ENCODE results near the gene FASN.

Gene FASN

DNA sequence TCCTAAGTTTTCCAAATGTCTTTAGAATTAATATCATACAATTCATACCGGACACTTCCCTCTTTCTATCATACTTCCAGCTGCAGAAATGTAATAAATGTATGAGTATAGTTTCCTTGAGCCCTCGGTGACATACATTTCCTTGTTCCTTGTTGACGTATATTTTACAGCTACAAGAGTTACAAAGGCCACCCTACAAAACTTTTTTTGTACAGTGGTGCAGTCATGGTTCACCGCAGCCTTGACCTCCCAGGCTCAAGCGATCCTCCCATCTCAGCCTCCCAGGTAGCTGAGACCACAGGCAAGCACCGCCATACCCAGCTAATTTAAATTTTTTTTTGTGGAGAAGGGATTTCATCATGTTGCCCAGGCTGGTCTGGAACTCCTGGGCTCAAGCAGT is 25.2 kb downstream of the FASN start:
- no peak for DNase-seq

DNA sequence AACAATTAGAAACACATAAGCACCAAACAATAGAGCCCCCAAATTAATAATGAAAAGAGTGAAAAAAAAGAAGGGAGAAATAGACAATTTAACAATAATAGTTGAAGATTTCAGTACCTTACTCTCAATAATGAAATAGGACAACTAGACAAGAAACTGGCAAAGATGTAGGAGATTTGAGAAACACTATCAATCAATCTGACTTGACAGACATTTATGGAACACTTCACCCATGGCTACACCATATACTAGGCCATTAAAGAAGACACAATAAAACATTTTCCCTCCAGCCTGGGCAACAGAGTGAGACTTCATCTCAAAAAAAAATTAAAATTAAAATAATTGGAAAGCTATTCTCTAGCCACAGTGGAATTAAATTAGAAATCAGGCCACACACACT is 27.4 kb downstream of the FASN start:
- no peak for DNase-seq

DNA sequence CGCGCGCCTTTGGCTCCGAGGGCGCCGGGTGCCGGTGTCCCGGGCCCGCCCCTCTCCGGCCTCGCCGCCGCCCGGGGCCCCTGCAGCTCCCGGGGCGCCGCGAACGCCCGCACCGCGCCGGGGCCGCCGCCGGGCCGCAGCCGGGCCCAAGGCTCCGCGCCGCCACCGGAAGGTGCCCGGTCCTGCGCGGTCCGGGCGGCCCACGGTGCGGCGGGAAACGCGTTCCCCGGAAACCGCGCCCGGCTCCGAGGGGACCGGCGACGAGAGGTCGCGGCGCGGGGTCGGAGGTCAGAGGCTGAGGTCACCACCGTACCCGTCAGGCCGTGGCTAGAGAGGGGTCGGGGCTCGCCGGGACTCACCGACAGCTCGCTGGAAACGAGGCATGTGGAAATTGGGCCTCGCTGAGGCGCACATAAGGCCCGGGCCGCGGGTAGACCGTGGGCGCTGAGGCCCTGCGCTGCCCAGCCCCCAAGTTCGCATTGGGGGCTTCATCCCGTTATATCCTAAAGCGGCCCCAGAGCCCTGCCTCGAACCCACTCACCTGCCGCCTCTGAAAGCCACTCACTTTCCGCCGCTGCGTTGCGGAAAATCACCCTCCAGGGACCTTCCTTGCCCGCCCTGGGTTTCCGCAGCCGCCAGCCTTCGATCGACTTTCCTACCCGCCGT is 32.3 kb downstream of the FASN start, which contains the start of gene DUS1L:
TSS of gene DUS1L (minus strand) at position 167 of the 666 bp plus-strand sequence. CDS start 745 bp downstream, outside the sequence.
- peak; percentile 54 for DNase-seq

DNA sequence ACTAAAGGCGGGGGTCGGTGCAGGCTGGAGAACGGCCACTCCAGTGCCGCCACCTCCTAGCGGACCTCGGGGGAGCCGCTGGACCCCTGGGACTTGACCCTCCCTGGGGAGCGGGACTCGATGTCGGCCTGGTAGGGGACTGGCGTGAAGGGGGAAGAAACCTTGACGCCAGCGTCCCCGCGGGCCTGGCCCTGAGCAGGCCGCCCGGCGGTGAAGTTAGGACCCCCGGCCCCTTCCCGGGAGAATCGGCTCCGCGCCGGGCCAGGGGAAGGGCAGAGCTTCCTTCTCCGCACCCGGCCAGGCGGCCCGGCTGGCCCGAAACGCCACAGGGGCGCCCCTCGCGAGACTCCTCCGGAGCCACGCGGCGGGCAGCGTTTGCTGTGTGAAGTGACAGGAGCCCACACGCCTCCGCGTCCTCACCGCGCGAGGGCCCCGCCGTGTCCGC is 32.8 kb downstream of the FASN start:
- no peak for DNase-seq

DNA sequence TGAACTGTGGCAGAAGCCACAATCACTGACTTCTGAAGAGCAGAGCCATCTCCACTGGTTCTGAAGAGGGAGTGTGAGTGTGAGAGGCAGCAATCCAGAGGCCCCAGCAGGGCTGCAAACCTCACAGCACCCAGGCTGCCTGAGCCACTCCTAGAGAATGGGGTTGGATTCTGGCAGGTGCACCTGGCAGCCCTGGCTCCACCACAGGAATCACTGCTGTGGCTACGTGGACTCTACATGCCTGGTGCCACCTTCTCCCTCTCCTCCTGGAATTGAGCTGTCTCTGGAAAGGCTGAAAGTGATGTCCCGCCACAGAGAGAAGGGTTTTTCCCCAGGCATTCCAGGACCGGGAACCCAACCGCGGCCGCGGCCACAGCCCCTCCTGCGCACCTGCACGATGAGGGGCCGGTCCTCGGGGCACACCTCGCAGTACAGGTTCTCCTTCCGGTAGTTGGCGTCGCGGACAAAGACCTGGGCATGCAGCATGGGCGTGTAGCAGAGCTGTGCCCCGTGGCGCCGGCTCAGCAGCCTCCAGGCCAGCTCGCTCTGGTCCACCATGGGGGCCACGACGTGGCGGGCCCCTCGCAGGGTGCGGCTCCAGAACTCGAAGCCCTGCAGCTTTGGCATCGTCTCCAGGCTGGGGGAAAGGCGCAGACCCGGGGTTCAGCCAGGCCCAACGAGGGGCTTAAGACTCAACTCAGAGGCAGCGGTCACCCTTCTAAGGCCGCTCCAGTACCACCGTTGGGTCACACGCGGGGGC is 33.4 kb downstream of the FASN start:
- no peak for DNase-seq

DNA sequence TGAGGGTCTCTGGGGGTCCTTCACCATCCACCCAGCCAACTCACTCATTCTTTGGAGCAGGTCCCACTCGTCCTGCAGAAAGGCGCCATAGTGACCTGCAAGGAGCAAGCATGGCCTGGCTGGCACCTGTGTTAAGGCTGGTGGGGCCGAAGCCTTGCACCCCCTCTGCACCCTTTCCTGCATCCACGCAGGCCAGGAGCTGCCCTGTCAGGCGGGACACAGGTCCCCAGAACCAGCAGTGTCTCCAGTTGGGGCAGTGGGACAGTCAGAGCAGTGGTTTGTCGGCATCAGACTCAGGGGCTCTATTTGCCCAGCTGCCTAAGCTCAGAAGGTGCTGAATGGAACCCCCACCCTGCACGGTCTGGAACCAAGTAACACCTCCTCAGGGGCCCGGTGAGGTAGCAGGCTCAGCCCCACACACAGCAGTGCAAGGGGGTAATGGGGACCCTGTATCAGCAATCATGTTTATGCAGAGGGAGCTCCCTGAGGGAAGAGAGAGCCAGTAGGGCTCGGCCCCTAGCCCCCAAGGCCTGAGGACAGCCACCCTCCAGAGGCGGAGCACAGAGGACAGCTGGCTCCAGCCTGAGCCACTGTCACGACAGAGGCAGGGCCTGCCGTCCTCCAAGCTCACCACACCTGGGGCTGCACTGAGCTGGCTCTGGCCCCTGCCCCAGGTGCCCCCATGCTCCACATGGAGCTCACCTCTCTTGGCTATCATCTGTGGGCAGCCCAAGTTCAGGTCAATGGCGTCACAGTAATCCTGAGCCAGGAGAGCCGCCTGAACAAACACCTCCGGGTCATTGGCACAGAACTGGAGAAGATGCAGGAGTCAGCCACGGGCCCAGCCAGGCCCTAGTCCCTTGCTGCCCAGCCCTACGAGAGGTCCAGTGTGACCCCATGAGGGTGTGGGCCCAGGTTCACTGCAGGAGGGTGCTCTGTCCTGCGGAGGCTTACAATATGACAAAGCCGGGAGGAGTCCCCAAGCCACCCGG is 34.3 kb downstream of the FASN start:
- no peak for DNase-seq

DNA sequence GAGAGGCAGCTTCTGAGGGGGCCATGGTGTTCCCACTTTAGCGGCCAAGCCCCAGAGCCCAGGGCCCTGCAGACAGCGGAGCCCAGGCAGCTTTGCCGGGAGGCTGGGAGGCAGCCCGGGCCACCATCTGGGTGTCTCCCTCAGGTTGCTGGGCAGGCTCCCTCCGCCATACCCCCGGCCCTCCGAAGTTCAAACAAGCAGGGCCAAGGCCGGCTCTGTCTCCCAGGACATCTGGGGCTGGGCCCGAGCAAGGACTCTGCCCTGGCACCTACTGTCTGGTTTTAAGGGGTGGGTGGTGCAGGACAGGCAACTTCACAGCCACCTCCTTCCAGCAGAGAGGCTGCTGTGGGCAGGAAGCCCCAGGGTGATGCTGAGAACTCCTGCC is 35.1 kb downstream of the FASN start:
- DNase-seq, result no peak

DNA sequence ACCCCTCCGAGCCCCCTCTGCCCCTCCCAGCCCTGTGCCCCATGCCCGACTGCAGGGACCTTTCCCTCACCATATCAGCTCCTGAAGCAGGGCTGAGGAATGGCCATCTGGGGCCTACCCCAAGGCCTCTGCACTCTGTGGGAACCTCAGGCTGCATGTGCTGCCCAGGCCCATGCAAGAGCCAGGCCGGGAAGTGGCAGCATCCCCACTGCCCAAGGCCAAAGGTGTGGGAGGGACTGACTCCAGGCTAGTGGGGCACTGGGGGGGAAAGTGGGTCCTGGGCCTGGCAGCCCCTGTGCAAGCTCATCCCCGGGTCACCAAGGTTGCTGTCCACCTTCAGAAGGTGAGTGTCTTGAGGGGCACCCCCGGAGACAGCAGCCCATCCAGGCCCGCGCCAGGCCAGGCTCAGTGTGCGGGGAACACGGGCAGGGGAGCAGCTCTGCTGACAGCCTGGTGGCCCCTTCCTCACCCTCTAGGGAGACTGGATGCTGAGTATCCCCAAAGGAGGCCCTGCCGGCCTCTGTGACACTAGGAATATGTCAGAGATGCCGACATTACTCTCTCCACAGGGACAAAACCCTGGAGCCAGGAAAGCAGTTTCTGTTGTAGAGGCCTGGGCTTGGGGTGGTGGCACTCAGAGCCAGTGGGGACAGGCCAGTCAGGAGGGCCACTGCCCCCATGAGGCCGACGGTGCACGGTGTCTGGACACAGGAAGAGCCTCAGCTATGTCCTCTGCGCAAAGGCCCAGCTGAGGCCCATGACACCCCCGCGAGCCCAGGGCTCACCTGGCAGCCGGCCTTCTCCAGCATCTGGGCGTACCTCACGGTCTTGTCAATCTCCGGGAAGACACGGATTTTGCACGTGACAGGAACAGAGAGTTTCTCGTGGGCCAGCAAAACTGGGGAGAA is 35.7 kb downstream of the FASN start:
- DNase-seq, result no peak

DNA sequence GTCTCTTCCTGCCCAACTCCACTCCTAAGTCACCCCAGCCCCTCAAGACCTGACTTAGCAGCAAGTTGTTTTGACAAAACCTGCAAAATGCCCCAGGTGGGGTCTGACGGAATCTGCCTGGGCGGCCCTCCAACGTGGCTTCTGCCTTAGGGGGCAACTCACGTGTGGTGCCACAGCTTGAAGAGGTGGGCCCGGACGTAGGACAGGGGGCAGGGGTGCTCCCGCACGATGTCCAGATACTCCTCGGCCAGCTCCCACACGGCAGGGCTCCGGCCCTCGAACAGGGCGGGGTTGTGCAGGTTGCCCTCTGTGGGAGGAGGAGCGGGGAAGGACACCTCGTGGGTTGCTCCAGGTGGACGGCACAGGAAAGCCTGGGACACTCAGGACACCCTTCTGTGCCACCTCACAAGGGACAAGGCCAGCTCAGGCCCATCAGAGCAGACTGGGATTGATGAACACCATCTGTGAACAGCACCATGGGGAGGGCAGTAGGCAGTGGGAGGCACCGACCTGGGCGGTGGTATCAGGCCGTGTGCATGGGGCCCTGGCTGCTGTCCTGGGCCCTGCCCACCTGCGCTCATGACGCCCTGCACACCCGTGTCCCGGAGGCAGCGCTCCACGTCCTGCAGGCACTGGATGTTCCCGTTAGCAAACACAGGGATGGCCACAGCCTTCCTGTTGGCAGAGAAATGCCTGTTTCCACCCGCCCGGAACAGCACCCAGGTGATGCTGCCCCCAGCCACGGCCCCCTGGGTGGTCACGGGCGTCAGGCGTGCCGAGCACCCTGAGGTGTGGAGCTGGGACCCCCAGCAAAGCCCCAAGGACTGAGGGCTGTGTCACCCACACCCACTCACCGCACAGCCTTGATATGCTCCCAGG is 36.8 kb downstream of the FASN start:
- DNase-seq, result no peak

DNA sequence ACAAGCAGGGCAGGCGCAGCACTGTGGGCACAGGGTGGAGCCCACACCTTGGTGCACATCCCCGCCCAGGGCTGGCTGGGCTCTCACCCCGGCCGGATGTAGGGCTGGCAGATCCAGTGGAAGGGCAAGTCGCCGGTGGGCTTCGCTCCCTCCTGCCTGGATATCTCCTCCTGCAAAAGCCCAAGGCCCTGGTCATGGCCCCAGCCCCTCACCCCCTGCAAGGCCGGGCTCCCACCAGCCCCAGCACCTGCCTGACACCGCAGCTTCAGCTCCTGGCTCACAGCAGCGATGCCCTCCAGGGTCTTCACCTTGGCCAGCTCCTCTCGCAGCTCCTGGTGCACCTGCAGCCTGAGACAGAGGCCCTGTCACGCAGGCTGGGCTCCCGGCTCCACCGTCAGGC is 37.4 kb downstream of the FASN start:
- DNase-seq, result no peak

DNA sequence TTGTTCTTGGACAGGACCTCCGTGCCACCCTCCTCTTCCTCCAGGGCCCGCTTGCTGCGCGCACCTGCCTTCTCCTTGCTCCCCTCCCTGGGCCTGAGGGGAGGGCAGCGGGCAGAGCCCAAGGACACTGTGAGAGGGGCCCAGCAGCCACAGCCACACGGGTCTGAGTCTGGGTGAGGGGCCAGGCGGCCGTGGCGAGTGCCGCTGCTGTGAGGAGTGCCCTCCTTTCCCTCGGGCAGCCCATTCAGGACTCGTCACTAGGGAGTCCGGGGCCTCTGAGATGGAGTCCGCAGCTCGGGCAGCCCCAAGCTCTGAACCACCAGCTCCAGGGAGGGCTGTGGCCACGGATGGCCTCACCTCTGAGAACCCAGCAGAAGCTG is 38.0 kb downstream of the FASN start:
- DNase-seq, result no peak

DNA sequence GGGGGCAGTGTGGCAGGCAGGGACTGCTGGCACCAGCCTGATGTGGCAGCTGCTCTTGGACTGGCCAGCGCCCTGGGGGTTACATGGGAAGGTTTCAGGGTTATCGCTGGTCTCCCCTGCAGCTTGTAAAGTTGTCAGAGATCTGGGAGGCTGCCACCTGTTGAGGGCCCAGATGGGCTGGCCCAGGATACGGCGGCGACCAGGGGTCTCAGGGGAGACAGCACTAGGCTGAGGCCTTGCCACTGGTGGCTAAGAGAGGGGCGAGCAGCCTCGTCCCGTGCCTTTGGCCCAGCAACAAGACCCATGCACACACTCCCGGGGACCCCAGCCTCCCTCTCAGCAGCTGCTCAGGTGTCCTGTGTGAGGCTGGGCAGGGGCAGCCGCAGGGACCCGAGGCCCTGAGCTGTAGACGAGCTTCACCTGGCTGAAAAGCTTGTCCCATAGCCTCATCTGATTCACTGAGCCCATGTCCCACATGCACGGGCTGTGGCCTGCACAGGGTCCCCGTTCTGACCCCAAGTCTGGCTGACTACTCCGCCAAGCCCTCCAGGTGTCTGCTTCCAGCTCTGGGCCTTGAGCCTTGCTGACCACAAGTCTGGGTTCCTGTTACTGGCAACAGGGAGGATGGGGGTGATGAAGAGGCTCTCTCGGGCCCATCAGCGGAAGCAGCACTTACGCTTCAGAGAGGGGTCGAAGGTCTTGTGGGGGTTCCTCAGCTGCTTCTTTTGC is 38.6 kb downstream of the FASN start:
- no peak for DNase-seq

DNA sequence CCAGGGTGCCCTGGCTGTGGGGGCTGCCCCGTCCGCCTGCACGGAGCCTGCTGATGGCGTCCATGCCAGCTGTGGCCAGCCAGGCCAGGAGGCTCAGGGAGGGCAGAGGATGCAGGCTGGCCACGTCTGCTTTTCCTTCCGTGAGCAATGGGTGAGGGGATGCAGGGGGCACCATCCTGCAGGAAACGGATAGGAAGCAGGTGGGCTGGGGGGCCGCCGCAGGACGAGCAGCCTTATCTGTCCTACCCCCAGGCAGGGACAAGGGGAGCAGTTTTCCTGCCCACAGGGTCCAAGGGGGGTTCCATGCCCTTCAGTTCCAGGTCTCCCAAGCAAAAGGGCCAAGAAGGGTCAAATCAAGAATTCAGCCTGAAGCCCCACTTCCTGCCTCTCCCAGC is 39.2 kb downstream of the FASN start:
- DNase-seq, result no peak

DNA sequence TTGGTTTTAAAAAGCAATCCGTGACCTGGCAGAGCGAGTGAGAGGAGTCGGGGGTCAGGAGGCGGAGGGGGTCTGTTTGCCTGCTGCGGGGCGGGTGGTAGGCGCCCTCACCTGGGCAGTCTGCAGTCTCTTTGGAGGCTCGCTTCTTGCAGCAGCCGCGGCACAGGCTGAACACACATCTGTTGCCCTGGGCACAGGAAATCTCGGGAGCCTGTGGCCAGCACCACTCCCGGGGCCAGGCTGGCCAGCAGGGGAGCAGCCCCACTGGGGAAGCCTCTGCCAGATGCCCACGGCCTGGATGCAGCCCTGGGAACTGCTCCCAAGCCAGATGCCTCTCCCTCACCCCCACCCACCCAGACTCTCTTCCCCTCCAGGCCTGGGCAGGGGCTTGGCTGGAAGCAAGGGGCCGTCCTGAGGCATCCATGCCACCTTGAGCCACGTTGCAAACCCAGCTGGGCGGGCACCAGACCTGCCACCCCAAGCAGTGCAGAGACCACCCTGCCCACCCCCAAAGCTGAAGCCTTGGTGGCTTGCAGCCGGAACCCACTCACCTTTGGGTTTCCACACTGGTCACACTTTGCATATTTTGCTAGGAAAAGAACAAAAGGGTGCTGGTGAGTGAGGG is 39.7 kb downstream of the FASN start:
- no peak for DNase-seq

DNA sequence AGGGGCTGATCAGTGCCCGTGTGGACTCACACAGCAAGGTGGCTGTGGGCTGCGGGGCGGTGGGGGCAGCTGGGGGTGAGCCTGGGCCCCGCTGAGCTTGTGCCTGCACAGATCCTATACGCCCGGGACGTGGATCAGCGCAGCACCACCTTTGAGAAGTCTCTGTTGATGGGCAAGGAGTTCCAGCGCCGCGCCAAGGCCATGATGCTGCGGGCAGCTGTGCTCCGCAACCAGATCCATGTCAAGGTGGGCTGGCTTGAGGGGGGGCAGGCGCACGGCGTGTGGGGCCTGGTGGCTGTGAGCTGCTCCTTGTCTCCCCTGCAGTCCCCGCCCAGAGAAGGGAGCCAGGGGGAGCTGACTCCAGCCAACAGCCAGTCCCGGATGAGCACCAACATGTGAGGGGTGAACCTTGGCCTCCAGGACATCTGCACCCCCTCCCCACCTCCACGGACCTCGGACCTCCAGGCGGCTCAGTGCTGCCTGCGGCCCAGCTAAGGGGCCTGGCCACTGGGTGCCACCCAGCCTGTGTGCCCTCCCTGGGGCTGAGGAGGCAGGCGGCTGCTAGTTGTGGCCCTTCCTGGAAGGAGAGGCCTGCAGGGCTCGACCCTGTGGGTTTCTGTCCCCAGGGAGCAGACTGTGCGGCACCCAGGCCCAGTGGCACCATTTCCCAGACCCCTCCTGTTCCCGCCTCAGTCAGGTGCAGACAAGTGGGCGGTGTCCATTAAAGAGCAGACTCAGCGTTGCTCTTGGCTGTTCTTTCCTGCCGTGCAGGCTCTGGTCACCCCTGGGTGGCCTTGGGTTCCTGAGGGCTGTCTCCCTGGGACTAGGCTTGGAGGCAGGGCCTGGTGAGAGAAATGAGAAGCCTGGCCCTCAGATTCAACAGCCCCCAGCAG is 41.1 kb downstream of the FASN start:
- DNase-seq, result no peak

DNA sequence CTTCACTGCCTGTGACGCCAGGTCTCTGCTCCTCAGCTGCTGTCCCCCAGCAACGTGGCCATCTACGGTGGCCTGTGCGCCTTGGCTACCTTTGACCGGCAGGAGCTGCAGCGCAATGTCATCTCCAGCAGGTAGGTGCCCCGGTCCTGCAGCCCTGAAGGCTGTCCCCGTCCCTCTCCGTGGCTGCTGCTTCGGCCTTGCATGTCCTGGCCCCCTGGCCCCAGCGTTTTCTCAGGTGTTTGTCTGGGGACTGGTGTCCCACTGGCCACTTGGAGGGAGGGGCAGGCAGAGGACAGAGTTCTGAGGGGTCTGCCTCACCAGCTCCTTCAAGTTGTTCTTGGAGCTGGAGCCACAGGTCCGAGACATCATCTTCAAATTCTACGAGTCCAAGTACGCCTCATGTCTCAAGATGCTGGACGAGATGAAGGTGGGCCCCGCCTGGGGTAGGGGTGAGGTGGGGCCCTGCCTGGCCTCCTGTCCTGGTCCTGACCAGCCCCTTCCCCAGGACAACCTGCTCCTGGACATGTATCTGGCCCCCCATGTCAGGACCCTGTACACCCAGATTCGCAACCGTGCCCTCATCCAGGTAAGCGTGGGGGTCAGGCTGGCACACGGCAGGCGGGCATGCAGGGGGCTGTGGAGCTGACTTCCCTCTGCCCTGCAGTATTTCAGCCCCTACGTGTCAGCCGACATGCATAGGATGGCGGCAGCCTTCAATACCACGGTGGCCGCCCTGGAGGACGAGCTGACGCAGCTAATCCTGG is 41.9 kb downstream of the FASN start:
- no peak for DNase-seq

DNA sequence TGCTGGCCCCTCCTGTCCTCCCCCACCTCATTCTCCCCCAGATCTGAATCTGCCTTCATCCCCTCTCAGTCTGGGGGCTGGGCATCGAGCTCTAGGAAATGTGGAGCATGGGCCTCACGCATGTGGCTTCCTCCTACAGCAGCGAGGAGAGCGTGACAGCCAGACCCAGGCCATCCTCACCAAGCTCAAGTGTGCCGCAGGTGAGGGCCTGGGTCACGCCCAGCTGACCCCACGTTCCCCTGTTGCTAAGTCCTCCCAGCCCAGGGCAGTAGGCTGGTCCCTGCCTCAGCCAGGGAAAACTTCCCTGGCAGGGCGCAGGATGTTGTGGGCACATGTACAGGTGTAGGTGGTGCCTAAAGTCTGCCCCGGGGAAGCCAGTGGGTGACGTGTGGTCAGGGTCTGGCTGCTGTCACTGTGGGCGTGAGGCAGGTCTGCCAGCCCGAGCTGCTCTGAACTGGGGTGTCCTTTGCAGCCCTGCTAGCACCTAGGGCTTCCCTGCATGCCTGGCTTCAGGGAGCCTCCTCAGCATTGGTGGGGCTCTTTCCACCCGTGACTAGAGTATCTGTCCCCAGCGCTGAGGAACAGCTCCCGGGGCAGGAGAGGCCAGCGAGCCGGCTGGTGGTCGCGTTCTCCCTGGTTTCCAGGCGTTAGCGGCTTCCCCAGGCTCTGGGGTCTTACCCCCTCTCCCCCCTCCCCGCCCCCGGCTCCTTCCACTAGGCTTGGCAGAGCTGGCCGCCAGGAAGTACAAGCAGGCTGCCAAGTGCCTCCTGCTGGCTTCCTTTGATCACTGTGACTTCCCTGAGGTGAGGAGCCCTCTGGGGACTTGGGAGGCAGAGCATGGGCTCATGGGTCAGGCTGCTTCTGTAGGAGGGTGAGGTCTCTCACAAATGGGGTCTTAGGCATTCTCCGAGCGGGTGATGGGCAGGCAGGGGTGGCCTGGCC is 42.7 kb downstream of the FASN start:
- DNase-seq, result no peak

Measured in HCEC 1CT (cell line).